Measurements from ENCODE around the gene MME.

Gene MME

DNA sequence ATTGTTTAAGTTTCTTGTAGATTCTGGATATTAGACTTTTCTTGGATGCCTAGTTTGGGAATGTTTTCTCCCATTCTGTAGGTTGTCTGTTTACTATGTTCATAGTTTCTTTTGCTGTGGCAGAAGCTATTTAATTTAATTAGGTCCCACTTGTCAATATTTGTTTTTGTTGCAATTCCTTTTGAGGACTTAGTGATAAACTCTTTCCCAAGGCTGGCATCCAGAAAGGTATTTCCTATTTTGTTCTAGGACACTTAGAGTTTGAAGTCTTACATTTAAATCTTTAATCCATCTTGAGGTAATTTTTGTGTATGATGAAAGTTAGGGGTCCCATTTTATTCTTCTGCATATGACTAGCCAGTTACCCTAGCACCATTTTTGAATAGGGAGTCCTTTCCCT is 54.9 kb downstream of the MME start:
- DNase-seq (ENCODE audit: low read depth in 3 of 3, low spot score in 1 of 3) = no peak

DNA sequence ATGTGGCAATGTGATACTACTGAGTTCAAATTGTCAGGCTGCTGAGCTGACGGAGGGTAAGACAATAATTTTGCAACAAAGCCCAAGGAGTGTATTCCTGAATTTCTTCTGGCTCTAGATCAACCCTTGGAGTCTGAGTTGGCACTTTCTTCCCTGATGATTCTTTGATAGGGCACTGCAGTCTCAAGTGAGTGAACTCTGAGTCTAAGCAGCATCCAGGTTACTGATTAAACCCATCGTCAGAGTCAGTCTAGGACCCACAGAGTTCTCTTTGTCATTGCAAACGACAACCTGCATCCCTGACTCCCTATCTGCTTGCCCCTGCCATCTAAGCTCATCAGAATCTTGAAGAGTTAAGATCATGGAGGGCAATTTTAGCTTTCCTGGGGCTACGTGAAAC is 58.6 kb downstream of the MME start:
- no peak for DNase-seq (ENCODE audit: low read depth in 3 of 3, low spot score in 1 of 3)

DNA sequence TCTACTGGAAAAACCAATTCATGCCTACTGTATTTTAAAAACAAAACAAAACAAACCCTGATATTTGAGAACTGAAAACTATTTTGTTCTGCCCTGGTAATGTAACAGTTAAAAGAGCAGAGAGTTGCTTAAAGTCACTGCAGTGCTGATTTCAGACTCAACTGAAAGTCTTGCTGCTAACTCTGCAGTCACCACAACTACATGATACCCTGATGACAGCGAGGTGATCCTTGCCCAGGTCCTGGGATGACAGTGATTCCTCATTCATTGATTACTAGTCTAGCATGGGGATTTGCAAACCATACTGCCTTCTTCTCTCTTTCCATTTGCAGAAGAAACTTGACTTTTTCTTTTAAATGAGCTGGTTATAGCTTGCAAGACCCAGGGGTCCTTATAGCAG is 67.5 kb downstream of the MME start:
- DNase-seq (ENCODE audit: low read depth in 3 of 3, low spot score in 1 of 3) = no peak

DNA sequence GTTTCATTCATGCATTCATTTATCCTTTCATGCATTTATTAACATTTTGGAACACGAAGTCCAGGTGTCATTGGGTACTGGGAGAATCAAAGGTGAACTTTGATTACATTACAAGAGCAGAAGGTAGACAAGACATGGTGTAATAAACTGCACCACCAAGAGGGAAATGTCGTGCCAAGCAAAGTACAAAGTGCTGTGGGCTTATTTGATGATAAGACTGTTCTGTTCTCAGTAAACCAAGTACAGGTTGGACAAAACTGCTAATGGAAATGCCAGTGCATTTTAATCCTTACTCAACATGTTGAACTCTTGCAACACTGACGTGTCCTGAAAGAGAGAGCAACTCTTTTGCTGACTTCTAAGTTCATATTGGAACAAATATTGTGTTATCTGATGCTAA is 69.4 kb downstream of the MME start:
- no peak for DNase-seq (ENCODE audit: low read depth in 3 of 3, low spot score in 1 of 3)

DNA sequence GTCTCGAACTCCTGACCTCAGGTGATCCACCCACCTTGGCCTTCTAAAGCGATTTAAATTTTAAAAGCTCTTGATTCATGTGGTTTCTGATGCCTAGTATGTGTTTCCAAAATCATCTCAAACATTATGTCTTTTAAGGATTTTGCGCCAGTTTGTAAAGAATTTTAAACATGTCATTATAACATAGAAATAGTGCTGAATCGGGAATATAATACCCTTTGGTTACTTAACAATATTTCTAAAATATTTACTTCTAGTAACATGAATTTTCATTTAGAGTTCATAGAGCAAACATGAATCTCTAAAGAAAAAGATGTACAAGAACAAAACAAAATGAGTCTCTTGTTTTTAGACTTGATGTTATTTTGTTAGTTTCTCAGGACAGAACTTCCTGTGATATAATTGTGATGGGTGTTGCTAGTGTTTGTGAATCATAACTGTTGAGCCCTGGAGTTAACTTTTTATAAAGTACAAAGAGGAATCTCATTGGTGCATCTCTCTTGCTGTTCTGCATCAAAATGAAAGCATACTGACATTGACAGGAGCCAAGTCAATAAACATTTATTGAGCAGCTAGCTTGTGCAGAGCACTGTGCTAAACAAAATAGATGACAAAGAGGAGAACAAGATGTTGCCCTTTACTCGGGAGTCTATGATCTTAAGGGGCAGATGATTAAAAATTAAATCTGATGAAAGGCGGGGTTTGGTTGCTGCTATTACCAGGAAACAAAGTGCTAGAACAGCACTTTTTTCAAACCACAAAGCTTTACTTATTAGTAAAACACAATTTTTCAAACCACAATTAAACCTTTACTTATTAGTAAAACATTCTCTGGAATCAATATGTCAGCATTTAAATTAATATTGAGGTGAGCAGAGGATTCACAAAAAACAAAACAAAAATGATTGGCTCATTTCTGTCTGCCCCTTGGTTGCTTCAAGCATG is 73.4 kb downstream of the MME start:
- DNase-seq (ENCODE audit: low read depth in 3 of 3, low spot score in 1 of 3) = no peak

DNA sequence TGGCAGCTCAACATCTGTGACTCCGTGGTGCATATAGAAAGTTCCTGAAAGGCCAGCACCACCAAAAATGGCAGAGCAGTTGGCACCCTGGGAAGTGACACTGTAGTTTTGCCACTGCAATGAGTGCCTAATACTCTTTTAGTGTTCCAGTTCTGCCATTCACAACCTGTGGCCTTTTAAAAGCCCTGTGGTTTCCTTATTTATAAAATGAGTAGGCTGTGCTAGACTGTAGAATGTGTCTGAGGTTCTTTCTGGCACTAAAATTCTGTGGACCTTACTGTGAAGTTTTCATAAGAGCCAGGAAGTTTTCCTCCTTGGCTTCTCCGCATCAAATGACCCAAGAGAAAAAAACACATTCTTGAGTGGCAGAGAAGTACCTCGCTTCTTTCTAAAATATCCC is 74.1 kb downstream of the MME start:
- DNase-seq (ENCODE audit: low read depth in 3 of 3, low spot score in 1 of 3) = no peak

DNA sequence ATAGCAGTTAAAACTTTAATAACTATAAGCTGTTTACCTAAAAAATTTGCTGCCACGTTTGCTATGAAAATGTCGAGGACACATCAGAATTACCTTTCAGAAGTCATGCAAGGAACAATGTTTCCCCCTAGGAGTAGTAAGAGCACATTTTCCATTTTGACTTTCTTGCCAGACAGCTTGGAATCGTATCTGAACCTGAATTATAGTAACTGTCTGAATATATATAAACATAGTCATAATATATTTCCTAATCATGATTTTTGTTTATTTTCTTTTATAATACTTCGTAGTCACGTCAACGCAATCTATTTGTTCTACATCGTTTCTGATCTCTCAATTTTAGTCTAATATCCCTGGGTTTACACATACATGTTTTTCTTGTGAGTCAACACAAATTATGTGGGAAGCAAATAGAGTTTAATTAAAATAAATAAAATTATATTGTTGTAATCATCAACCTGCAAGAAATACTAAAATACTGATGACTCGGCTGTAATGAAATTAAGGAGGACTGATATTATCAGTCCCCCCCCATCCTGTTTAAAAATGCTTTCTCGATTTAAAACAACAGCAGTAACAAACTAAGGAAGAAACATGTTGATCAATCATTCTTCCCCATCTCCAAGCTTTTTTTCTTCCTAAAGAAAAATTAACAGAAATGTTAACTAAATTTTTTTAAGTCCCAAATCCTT is 78.4 kb downstream of the MME start:
- DNase-seq (ENCODE audit: low read depth in 3 of 3, low spot score in 1 of 3) = no peak

DNA sequence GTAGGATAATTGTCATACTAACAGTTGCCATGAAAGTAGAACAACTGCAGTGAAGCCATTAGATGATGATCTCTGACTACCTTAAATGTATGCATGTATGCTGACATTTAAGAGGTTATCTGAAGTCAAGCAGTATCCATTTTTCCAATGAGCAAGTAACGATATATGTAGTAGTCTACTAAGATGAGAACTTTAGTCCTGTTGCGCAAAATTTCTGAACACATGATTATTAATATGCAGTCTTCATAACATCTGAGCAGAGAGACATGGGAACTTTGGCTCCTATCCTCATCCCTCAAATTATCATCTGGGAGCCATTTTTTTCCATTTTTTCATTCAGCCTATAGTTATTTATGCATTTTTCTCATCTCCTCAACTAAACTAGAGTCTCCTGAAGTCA is 79.2 kb downstream of the MME start:
- DNase-seq (ENCODE audit: low read depth in 3 of 3, low spot score in 1 of 3) = no peak

DNA sequence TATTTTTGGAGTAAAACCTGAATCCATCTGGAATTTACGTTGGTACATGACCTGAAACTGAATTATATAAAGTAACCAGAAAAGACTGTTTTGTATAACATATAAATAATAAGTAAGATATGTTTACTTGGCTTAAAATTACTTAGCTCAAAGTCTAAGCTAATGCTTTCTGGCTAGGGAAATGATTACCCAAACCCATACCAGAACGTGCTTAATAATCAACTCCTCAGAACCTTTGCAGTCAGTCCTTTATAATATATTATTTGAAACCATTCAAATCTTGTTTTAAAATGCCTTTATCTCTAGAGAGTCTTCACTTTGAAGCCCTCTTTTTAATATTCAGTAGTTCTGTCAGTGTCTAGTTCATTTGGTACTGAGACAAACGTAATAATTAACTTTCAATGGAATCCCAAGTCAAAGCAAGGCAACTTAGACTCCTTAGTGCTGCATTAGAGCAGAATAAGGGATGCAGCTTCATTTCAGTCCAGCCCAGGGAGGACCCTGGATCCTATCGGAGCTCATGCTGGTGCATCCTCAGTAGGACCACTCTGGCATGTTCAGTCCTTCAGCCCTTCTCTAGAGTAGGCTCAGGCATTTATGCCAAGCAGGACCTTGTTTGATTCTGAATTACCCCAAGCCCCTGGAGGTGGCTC is 81.6 kb downstream of the MME start:
- no peak for DNase-seq (ENCODE audit: low read depth in 3 of 3, low spot score in 1 of 3)

DNA sequence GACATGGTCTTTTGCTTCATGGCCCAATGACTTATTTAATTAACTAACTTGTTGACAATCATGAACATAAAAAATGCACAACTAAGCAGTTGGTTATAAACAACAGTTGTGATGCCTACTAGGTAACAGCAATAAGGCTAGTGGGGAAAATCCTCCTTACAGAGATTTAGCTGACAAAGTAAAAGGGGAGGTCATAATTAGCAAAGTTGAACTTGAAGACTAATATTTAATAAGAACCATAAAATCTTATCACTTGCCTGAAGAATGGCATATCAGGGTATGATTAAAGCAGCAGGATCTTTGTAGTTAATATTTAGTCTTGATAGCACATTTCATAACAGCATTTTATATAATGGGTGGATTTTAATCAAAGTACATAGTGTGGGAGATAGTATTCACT is 84.2 kb downstream of the MME start:
- DNase-seq (ENCODE audit: low read depth in 3 of 3, low spot score in 1 of 3) = no peak

DNA sequence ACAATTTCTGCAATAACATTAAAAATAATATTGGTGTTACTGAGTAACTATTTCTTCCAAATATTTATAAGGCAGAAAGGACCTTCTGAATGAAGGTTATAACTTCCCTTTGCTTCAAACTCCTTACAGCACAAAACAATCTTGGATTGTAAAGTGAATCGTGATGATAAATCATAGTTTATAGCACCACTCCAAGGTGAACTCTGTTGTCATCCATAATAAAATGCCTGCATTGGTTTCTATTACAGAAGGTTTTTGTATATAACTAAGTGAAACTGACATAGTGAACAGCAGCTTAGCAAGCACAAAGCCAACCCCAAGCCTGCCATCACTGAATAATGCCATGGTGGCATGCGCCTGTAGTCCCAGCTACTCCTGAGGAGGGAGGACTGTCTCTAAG is 86.3 kb downstream of the MME start:
- DNase-seq (ENCODE audit: low read depth in 3 of 3, low spot score in 1 of 3) = no peak

DNA sequence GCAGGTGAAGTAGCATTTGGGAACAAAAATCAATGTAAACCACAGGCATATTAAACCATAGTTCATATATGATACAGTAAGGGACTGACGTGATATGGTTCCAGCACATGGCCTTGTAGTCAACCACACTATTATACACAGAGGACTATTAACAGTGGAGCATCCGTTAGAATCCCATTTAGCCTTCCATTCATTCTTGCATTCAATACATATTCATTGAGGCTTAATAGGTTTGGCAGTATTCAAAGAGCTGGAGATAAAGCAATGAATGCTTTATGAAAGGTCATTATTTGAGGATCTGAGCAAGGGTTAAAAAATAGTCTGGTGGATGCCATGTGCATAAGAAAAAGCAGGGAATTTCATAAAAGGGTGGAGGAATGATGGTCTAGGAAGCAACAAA is 89.1 kb downstream of the MME start:
- DNase-seq (ENCODE audit: low read depth in 3 of 3, low spot score in 1 of 3) = no peak

DNA sequence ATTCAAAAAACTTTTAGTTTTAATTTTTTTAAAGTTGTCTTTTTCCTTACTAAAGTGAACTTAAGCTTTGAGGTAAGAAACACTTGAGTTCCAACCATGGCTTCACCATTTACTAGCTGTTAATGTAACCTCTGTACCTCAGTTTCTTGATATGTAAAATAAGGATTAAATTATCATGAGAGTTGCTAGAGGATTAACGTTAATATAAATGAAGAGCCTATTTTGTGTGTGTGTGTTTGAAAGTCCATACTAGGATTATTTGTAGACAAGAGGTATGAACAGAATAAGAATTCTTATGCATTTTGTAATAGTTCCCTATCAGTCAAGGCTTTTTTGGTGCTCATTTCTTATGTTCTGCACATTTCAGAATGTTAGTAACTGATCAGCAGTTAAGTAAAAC is 93.7 kb downstream of the MME start:
- no peak for DNase-seq (ENCODE audit: low read depth in 3 of 3, low spot score in 1 of 3)

DNA sequence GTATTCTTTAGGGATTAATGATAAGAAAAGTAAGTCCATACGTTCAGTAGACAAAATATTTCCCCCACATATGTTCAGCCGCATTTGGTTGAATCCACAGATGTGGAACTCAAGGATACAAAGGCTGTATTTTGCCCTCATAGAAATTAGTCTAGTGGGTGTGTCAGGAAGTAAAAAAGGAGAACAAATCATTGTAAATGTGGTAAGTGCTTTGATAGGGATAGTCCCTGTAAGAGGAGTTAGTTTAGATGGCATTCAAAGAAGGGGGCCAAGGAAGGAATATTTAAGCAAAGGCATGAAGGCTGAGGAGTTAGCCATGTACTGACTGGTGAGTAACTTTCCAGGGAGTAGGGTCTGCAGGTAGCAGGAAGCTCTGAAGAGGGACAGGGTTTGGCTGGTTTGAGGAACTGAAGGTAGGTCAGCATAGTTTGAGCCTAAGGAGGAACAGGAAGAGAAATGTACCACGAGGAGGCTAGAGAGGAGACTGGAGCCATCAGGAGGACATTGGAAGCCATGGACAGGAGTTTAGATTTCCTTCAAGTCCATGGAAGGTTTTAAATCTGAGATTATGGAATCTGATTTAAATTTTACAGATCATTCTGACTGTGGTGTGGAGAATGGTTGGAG is 98.8 kb downstream of the MME start:
- DNase-seq (ENCODE audit: low read depth in 3 of 3, low spot score in 1 of 3) = no peak

DNA sequence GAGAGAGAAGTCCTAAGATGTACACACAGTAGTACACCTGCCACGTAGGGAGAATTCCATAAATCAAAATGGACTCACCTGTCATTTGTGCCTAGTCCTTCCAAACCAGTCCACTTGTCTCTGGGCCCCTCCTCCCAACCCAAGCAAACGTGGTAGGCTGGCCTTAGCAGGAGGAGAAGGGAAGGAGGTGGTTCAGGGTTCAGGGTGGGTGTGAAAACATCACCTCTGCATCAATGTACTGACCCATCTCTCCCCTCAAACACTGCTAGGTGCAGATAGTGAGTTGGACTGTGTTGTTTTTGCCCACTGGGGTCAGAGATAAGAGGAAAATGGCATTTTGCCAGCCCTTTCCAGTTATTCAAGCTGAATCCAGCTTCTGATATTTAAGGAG is 99.3 kb downstream of the MME start:
- DNase-seq (ENCODE audit: low read depth in 3 of 3, low spot score in 1 of 3) = no peak

DNA sequence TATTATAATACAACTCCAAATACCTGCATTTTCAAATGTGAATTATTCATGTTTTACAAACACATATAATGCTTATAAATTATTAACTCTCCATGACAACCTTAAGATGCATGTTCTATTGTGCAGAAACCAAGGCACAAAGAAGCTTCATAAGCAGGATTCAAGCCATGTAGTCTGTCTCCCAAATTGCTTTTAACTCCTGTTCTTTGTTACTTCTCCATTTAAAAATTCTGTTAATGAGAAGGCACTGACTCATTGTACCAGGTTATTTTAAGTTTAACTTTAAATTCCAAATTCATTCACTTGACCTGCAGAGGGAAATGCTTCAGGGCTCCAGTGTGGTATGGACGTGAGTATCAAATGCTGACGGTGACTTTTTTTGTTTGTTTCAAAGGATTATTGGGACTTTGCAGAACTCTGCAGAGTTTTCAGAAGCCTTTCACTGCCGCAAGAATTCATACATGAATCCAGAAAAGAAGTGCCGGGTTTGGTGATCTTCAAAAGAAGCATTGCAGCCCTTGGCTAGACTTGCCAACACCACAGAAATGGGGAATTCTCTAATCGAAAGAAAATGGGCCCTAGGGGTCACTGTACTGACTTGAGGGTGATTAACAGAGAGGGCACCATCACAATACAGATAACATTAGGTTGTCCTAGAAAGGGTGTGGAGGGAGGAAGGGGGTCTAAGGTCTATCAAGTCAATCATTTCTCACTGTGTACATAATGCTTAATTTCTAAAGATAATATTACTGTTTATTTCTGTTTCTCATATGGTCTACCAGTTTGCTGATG is 100.0 kb downstream of the MME start:
- DNase-seq (ENCODE audit: low read depth in 3 of 3, low spot score in 1 of 3) = no peak

DNA sequence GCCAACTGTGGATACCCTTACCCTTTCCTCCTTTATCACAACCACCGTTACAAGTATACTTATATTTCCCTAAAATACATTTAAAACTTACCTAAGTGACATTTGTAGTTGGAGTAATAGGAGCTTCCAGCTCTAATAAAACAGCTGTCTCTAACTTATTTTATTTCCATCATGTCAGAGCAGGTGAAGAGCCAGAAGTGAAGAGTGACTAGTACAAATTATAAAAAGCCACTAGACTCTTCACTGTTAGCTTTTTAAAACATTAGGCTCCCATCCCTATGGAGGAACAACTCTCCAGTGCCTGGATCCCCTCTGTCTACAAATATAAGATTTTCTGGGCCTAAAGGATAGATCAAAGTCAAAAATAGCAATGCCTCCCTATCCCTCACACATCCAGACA is 102.3 kb downstream of the MME start:
- DNase-seq (ENCODE audit: low read depth in 3 of 3, low spot score in 1 of 3) = no peak

DNA sequence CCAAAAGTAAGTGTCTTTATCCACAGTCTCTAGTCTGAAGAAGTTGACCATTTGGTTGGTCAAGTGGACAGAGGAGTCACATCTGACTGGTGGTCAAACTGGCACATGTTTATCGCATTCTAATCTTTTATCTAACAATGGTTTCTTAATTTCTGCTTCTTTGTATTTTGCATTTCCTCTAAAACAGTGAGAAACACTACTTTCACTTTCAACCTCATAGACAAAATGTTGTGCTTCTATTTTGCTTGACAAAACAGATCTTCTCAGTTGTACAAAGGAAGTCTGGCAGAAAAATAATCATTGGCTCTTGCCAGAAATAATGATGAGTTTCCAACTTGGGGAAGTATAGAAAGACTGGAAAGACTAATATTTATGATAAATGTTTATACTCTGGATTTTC is 103.9 kb downstream of the MME start:
- DNase-seq (ENCODE audit: low read depth in 3 of 3, low spot score in 1 of 3) = no peak

DNA sequence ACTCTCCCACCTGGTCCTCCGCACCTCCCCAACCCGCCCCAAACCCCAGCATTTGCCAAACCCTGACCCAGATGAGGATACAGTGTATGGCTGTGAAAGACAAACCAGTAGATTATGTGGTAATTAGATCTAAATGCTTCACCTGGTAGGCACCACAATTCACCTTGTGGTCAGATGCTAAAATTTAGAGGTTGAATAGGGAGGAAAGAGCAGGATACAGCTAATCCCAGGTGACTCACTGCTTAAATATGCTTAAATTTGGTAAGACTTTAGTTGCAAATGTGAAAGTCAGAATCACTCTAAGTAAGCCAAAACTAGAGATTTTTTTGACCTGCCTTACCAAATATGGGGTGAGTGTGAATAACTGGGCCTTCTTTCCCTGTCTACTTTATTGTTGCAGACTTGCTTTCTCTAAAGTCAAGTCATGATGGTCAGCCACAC is 105.5 kb downstream of the MME start:
- no peak for DNase-seq (ENCODE audit: low read depth in 3 of 3, low spot score in 1 of 3)

DNA sequence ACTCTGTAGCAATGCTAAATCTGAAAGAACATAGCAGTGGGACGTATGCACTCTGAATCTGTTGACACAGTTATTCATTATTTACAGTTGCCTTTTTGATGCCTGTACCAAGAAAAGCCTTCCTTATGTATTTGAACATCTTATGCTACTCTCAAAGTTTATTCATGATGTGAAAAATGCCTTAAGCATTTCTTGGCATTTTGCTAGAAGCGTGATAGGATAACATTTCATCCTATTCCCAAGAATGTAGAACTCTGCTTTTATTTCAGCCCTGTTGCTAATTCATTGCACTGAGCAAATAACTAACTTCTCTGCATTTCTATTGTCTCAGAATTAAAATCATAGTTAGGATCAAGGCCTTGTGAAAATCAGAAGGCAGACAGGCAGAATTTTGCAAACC is 107.9 kb downstream of the MME start:
- no peak for DNase-seq (ENCODE audit: low read depth in 3 of 3, low spot score in 1 of 3)

DNA sequence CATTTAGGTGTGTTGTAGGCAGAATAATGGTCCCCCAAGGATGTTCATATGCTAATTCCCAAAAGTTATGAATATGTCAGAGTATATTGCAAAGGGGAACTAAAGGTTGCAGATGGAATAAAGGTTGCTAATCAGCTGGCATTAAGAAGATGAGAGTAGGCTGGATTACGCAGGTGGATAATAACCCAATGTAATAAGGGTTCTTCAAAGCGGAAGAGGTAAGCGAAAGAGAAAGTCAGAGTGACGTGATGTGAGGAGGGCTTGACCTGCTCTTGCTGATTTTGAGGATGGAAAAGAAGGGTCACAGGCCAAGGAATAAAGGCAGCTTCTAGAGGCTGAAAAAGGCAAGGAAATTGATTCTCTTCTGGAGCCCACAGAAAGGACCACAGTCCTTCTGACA is 109.4 kb downstream of the MME start:
- no peak for DNase-seq (ENCODE audit: low read depth in 3 of 3, low spot score in 1 of 3)

All from stimulated activated CD4-positive, alpha-beta T cell treated with anti-CD3 and anti-CD28 coated beads, TNF-alpha, amount 100 ng/mL, for 1 hour (primary cell).